Rectal smooth muscle tissue (tissue), 1 donor: ENCODE results near the gene LEPR.
"Not testable (repeated sequence)": the region's sequence is repeated elsewhere in the genome, so short reads cannot be mapped to it uniquely, and the experiment has no call there.

ENCODE experiments used
- H3K27ac ChIP-seq: one replicate; pipeline ENCODE4 v1.7.0; 2013; ENCODE audit warnings: low read depth, low read length, inconsistent platforms
- H3K27me3 ChIP-seq: one replicate; pipeline ENCODE4 v1.7.0; 2013; ENCODE audit warnings: low read length; ENCODE audit not compliant: control insufficient read depth, insufficient read depth
- H3K36me3 ChIP-seq: one replicate; pipeline ENCODE4 v1.7.0; 2013; ENCODE audit warnings: low read length; ENCODE audit not compliant: control insufficient read depth, insufficient read depth
- H3K4me1 ChIP-seq: one replicate; pipeline ENCODE4 v1.7.0; 2013; ENCODE audit warnings: low read length; ENCODE audit not compliant: control insufficient read depth, insufficient read depth
- H3K4me3 ChIP-seq: one replicate; pipeline ENCODE4 v1.7.0; 2013; ENCODE audit warnings: low read length
- H3K9ac ChIP-seq: one replicate; pipeline ENCODE4 v1.7.0; 2013; ENCODE audit warnings: low read length

LEPR gene

GRCh38 chr1:65420590-65421350 is at the start of gene LEPR, which contains the start of gene LEPROT:
LEPR (plus strand) TSS chr1:65420668; CDS start chr1:65565566, 144,898 bp downstream.
LEPROT (plus strand) TSS chr1:65420668; CDS start chr1:65420725, 57 bp downstream.
- peaks cover 2% of the 10 kb centered on the region for H3K36me3 ChIP-seq
- peak within 1 kb of the TSS; percentile 94 for H3K4me3 ChIP-seq
- H3K4me1 ChIP-seq, result no peaks in the 10 kb centered on the region

GRCh38 chr1:65371544-65371943 is 48.9 kb upstream of the LEPR start:
- no peaks in the 10 kb centered on the region for H3K4me1 ChIP-seq
- no peak overlapping the region for H3K4me3 ChIP-seq
- H3K27ac ChIP-seq, result no peak overlapping the region
- H3K36me3 ChIP-seq, result no peaks in the 10 kb centered on the region
- H3K9ac ChIP-seq, result no peak overlapping the region
- no peaks in the 10 kb centered on the region for H3K27me3 ChIP-seq

More at GRCh38 chr1:65420590-65421350, at the start of gene LEPR, which contains the start of gene LEPROT:
- Histone ChIP-seq H3K27ac (peak within 1 kb of the TSS; percentile 93), H3K9ac (peak within 1 kb of the TSS; percentile 85), H3K27me3 (no peaks in the 10 kb centered on the region)

GRCh38 chr1:65372557-65372956 is 47.9 kb upstream of the LEPR start:
- Histone ChIP-seq H3K9ac (no peak overlapping the region), H3K36me3 (no peaks in the 10 kb centered on the region), H3K4me1 (no peaks in the 10 kb centered on the region), H3K4me3 (no peak overlapping the region), H3K27me3 (no peaks in the 10 kb centered on the region), H3K27ac (no peak overlapping the region)

- no peaks in the 10 kb centered on the region for H3K27me3 ChIP-seq
- no peak overlapping the region for H3K4me3 ChIP-seq
- H3K36me3 ChIP-seq, result no peaks in the 10 kb centered on the region
- no peaks in the 10 kb centered on the region for H3K4me1 ChIP-seq
- H3K9ac ChIP-seq, result no peak overlapping the region
- no peak overlapping the region for H3K27ac ChIP-seq
These were observed 42.8 kb upstream of the LEPR start for GRCh38 chr1:65377496-65378246.

- Histone ChIP-seq H3K9ac (no peak overlapping the region), H3K4me1 (no peaks in the 10 kb centered on the region), H3K36me3 (no peaks in the 10 kb centered on the region), H3K27me3 (no peaks in the 10 kb centered on the region), H3K4me3 (no peak overlapping the region), H3K27ac (no peak overlapping the region)
These were observed 42.1 kb upstream of the LEPR start for GRCh38 chr1:65378247-65378946.

- not testable (repeated sequence) for H3K9ac ChIP-seq, H3K36me3 ChIP-seq, H3K27ac ChIP-seq, H3K4me1 ChIP-seq, H3K4me3 ChIP-seq, H3K27me3 ChIP-seq
These were observed 36.0 kb upstream of the LEPR start for GRCh38 chr1:65384426-65384825.

- Histone ChIP-seq H3K27me3 (no peaks in the 10 kb centered on the region), H3K9ac (no peak overlapping the region), H3K4me3 (no peak overlapping the region), H3K27ac (no peak overlapping the region), H3K36me3 (no peaks in the 10 kb centered on the region), H3K4me1 (no peaks in the 10 kb centered on the region)
These were observed 34.0 kb upstream of the LEPR start for GRCh38 chr1:65386439-65386838.

- Histone ChIP-seq H3K36me3 (no peaks in the 10 kb centered on the region), H3K27ac (no peak overlapping the region), H3K4me3 (no peak overlapping the region), H3K4me1 (no peaks in the 10 kb centered on the region), H3K9ac (no peak overlapping the region), H3K27me3 (no peaks in the 10 kb centered on the region)
These were observed 32.6 kb upstream of the LEPR start for GRCh38 chr1:65387821-65388220.

- Histone ChIP-seq H3K9ac (no peak overlapping the region), H3K27me3 (no peaks in the 10 kb centered on the region), H3K4me1 (no peaks in the 10 kb centered on the region), H3K36me3 (no peaks in the 10 kb centered on the region), H3K4me3 (no peak overlapping the region), H3K27ac (no peak overlapping the region)
These were observed 31.4 kb upstream of the LEPR start for GRCh38 chr1:65388908-65389695.

- Histone ChIP-seq H3K36me3 (no peaks in the 10 kb centered on the region), H3K4me1 (no peaks in the 10 kb centered on the region)
These were observed 28.0 kb upstream of the LEPR start for GRCh38 chr1:65392497-65392896.

GRCh38 chr1:65393347-65393746 is 27.1 kb upstream of the LEPR start:
- Histone ChIP-seq H3K27ac (no peak overlapping the region), H3K27me3 (no peaks in the 10 kb centered on the region), H3K36me3 (no peaks in the 10 kb centered on the region), H3K9ac (no peak overlapping the region), H3K4me1 (no peaks in the 10 kb centered on the region), H3K4me3 (no peak overlapping the region)

More at GRCh38 chr1:65392497-65392896, 28.0 kb upstream of the LEPR start:
- Histone ChIP-seq H3K27me3 (no peaks in the 10 kb centered on the region), H3K9ac (no peak overlapping the region), H3K4me3 (no peak overlapping the region), H3K27ac (no peak overlapping the region)

- no peak overlapping the region for H3K4me3 ChIP-seq
- H3K9ac ChIP-seq, result no peak overlapping the region
- no peak overlapping the region for H3K27ac ChIP-seq
- no peaks in the 10 kb centered on the region for H3K36me3 ChIP-seq
- no peaks in the 10 kb centered on the region for H3K4me1 ChIP-seq
- H3K27me3 ChIP-seq, result no peaks in the 10 kb centered on the region
These were observed 26.5 kb upstream of the LEPR start for GRCh38 chr1:65393928-65394327.
